NCI-H510A (cell line): ENCODE measurements around the gene CBX5.
A peak's percentile ranks its signal among the peaks of the same experiment; 100 is the strongest.
"Not testable (repeated sequence)": the region's sequence is repeated elsewhere in the genome, so short reads cannot be mapped to it uniquely, and the experiment has no call there.

Experiments used
- DNase-seq: peaks from one replicate; lab custom pipeline; 2025; lab: John Stamatoyannopoulos, UW

CBX5 gene

DNA sequence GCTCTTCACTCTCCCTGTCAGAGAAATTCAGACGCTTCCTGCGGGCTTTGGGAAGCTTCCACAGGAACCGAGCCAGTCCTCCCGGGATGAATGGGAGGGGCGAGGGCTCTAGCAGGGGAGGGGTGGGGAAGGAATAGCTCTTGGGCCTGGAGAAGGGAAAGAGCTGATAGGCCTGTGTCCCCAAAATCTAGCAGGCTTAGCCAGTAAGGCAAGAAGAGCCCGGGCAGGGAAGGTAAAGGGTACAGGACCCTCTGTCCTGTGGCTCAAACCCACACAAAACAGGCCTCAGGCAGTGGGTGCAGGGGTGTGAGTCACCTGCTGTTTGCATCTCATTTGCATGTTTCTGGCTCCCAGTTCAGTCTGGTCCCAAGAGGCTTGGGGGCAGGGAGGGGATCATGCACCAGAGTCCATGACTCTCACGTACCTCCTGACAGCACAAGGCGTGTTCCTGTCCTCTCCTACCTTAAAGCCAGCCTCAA is 82.5 kb downstream of the CBX5 start:
- no peak for DNase-seq

DNA sequence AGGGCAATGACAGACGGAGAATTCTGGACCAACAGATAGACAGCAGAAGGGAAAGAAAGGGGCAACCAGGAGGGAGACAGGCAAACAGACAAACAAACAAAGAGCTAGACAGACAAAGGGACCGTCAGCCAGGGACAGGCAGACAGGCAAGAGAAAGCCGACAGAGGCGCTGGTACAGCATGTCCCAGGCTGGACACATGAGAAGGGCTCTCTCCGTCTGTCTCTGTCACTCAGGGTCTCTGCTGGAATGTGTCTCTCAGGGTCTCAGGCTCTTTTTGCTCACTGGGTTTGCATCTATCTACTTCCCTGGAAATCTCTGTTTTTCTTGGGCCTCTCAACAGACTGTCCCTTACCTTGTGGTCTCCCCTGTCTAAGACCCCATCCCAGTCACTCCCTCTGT is 82.9 kb downstream of the CBX5 start:
- DNase-seq, result no peak

DNA sequence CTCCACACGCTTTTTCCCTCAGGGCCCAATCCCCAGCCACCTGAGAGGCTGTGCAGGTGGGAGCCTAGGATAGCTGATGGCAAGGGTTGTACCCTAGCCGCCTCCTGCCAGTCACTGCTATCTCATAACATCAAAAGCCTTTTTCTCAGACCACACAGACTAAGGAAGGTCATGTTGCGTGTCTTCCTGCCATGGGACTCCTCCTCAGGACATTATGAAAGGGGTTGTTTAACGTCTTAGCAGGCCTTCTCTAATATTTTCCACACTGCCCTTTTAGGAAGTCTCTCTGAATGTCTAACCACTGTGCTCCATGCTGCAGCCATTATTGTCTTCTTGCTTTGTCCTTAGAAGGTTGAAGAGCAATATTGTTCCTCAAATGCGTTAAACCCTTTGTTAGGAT is 83.5 kb downstream of the CBX5 start:
- DNase-seq, result no peak

DNA sequence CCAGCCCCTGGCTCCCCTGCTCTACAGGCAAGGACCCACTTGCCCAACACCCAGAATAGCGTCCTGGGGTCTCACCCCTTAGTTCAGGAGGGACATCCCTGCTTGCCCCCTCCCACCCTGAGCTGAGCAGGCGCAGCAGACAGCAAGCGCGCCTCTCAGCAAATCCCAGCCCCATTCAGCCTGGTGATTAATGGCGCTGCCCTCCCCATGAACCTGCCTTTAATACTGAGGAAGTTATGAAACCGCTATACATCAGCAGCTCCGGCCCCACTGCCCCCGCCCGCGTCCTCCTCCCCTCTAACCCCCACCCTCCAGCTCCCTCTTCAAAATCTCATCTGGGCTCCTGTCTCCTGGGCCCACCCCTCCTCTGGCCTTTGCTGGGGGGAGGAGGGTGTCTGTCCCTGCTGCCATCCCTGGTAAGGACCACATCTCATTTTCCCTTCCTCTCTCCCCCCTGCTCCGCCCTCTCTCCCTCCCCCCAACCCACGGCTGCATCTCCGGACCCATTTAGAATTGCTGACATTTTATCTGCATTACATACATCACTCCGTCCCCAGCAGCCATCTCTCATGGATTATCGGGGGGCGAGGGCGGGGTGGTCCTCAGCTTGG is 84.1 kb downstream of the CBX5 start:
- DNase-seq, result no peak

DNA sequence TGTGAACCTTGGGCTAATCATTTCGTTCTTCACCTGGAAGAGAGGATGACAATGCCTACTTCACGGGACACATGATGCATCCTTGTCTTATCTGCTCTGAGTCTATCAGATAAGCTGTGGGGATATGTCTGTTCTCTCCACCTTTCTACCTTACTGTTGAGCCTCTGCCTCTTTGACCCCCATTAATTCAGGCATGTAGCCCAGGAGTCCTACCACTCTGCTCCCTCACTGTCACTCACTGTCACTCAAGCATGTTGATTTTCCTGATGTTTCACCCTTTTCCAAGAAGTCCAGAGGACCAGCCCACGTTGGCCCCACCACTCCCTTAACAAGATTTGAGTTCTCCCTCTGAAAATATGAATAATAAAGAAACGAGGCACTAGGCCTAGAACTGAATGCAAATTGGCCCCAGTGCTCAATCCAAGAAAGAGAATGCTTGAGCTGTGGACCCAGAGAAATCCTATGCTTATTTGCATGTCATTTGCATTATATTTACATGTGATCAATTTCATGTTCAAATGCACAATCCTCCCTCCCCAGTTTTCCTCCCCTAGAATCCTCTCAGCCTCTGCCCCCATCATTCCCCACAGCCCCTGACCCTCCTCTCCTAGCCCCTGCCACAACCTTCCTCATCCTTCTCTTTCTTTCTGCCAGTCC is 84.7 kb downstream of the CBX5 start:
- no peak for DNase-seq

DNA sequence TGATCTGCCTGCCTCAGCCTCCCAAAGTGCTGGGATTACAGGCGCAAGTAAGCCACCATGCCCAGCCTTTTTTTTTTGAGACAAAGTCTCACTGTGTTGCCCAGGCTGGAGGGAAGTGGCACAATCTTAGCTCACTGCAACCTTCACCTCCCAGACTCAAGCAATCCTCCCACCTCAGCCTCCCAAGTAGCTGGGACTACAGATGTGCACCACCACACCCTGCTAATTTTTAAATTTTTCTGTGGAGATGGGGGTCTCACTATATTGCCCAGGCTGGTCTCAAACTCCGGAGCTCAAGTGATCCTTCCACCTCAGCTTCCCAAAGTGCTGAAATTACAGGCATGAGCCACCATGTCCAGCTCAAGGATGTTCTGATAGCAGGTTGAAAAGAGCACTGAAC is 85.3 kb downstream of the CBX5 start:
- DNase-seq, result not testable (repeated sequence)

DNA sequence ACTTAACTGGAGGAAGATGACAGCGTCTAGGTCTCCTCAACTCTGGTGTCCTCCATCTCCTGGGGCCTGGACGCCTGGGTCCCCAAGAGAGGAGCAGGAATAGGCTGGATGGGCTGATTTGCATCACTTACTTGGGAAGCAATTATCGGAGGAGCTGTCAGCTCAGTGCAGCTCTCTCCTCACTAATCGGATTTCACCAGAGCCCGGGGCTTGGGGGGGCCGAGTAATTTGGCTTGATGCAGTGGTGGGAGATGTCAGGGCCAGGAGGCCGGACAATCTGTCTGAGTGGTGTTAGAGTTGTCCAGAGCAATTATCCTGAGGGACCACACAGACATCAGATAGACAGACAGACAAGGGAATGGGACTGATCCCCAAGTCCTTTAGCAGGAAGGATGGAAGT is 86.5 kb downstream of the CBX5 start:
- no peak for DNase-seq

DNA sequence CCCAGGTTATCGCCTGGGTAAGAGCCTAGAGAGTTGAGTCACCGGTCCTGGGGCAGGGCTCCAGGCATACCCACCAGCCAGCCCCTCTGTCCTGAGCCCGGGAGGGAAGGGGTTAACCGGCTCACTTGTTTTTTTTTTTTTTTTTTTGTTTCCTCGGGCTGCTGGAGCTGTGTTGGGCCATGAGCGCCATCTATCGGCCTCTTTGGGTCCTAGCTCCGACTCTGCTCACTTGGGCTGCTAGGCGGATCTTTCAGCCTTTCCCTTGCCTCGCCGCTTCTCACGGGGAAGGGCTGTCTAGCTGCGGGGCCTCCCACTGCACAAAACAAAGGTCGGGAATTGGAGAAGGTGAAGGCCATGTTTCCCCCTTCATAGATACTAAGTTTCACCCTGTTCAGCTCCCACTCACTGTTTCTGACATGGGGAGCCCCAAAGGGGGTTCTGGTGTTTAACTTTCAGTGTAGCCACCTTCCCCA is 88.3 kb downstream of the CBX5 start:
- DNase-seq, result peak; percentile 47

DNA sequence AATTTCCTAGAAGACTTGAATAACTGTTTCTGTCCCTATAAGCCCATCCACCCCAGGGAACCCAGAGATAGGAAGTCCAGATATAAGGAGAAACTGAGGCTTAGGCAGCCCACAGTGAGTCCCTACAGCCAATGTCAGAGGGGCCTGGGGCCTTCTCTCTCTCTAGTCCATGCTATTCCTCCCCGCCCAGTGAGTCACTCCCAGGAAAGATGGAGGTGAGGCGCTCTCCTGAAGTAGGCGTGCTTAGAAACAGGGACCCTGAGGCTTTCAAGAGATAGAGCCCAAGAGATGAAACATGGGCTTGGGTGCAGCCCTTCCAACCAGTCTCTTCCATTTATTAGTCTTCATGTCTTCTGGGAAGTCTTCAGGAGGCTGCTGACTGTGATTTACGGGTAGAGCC is 88.8 kb downstream of the CBX5 start:
- no peak for DNase-seq

DNA sequence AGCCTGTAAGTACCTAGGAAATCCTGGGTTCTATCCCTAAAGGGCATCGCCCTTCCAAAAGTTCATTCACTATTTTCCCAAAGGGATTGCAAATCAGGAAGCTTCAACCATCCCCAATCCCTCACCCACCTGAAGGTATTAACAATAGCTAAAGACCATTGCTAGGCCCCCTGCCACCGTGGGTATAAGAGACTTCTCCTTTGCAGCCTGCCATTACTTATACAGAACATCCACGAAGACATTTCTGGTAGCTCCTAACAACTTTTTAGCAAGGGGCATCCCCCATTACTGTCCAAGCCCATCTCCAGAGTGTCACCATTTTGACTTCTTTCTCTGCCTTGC is 90.8 kb downstream of the CBX5 start:
- no peak for DNase-seq

DNA sequence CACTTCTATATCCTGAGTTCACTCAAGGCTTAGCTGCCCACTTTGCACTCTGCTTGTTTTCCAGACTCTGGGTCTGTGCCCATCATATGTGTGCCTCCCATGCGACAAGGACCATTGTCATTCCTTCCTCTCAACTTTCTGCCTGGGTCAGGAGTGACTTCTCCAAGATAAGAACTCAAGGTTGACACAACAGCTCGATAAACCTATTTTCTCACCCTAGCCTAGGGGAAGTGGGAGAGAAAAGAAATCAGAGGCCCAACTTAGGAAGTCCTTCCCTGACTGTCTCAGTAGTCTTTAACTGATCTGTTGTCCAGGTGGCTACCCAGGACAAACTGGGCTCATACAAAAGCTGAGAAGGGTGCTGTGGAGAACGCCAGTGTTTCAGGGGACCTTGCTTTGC is 92.8 kb downstream of the CBX5 start:
- no peak for DNase-seq

DNA sequence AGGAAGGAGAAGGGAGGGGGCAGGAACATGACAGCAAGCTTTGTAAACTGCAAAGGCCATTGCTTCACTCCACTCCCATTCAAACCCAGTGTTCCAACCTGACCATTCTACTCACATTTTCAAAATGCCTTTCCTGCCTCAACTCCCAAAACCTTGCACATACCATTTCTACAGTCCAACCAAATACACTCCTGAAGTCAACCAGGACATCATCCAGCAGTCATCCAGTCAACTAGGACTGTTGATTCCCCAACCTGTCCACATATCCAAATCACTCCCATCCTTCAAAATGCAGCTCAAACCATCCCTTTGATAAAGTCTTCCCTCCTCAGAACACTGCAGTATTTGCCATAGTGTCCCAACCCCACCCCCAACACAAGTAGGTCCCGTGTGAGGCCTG is 94.0 kb downstream of the CBX5 start:
- no peak for DNase-seq

DNA sequence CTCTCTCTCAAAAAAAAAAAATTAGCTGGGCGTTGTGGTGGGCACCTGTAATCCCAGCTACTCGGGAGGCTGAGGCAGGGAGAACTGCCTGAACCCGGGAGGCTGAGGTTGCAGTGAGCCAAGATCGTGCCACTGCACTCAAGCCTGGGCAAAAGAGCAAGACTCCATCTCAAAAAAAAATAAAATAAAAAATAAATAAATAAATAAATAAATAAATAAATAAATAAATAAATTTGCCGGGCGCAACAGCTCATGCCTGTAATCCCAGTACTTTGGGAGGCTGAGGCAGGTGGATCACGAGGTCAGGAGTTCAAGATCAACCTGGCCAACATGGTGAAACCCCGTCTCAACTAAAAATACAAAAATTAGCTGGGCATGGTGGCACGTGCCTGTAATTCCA is 94.6 kb downstream of the CBX5 start:
- DNase-seq, result not testable (repeated sequence)

DNA sequence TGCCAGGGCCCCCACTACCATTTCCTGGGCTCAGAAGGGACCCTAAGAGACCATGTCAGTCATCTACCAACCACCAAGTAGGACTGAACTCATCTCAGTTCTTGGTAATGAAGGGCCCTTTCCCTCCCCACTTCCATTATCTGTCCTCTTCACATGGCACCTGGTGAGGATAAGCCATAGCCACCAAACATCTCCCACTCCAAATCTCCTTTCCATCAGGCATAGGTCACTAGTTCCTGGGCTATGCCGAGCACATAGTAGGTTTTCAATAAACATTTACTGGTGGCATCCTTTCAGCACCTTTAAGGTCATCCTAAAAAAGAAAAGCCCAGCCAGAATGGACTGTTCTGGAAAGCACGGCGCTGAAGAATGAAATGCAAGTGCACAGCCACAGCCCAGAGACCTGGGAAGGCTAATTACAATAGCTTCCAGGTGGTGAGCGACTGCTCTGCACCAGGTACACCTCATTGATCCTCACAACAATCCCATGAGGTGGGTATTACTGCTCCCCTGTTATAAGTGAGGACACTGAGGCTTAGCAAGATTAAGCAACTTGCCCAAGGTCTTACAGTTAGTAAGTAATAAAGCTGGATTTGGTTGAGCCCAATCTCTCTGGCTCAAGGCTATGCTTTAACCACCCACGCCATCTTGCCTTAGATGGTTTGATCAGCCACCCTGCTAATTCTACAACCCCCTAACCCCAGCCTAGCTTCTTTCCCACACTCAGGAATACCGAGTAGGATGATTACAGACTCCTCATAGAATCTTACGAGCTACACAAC is 95.7 kb downstream of the CBX5 start:
- DNase-seq, result no peak

DNA sequence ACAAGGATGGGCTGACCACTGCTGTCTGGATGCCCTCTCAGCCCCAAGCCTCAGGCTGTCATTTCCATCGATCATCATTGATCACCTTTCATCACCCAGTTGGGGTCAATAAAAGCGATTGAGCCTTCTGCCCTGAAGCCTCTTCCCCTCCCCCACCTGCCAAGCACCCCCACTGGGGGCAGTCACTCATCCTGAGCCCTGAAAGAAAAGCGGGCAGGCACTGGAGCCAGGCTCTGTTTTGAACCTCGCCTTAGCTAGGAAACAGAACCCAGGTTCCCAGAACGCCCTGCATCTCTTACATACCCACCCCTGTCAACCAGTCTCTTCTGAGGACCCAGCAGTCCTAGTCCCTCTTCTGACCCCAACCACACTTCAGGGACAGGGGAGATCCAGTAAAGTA is 96.9 kb downstream of the CBX5 start:
- no peak for DNase-seq

DNA sequence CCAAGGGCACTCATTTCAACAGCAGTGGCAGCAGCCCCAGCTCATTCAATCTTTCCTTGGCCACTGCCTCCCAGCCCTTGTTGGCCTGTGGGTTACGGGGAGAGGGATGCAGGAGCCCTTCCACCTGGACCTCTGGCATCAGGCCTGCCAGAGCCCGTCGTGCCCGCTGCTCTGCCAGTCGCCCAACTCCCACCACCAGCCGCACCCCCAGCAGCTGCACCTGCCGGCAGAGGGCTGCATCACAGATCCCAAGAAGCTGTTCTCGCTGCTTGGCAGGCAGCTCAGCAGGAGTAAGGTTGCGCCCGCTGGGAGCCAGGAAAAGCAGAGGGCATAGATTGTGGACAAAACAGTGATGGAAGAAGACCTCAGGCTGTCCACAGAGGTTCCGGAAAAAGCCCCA is 97.8 kb downstream of the CBX5 start:
- no peak for DNase-seq
